Suprapubic skin (tissue), 4 donors: ENCODE data around the gene TLR10. TPM values are rescaled to one million over a fixed set of nuclear protein-coding genes. Genes with fewer than 3 reads are reported as not detected.

Experiments used
- DNase-seq, 2 donors: peaks; one replicate each; pipeline ENCODE4 v3.0.0-alpha.2; 2019; ENCODE audit warnings: low spot score in 2 of 2
- H3K27ac ChIP-seq: fragments of 200-600 bp; sonication (generic); one replicate; pipeline ENCODE4 v1.5.1; 2019
- H3K27me3 ChIP-seq: fragments of 200-600 bp; sonication (generic); one replicate; pipeline ENCODE4 v1.5.1; 2019
- H3K36me3 ChIP-seq: fragments of 200-600 bp; sonication (generic); one replicate; pipeline ENCODE4 v1.5.1; 2019
- H3K4me1 ChIP-seq: fragments of 200-600 bp; sonication (generic); one replicate; pipeline ENCODE4 v1.5.1; 2019
- H3K4me3 ChIP-seq: fragments of 200-600 bp; sonication (generic); one replicate; pipeline ENCODE4 v1.5.1; 2019; ENCODE audit warnings: mild to moderate bottlenecking
- H3K9me3 ChIP-seq: fragments of 200-600 bp; sonication (generic); one replicate; pipeline ENCODE4 v1.5.1; 2019
- EP300 ChIP-seq: sonication (generic); formaldehyde crosslinking; IDR thresholded peaks from one replicate; pipeline ENCODE4 v1.6.1; 2017; ENCODE audit warnings: antibody characterized with exemption
- POLR2A ChIP-seq, 2 donors: fragments of 450-650 bp; IDR thresholded peaks; one replicate each; pipeline ENCODE4 v1.6.1; 2017; ENCODE audit warnings: antibody characterized with exemption in 2 of 2, mild to moderate bottlenecking in 2 of 2, moderate library complexity in 2 of 2
- POLR2AphosphoS5 ChIP-seq, 3 donors: sonication (generic); formaldehyde crosslinking; IDR thresholded peaks; one replicate each; pipeline ENCODE4 v1.6.1; 2017; ENCODE audit warnings: antibody characterized with exemption in 3 of 3
- WGBS: methylation state at CpG from one replicate; pipeline ENCODE4 v1.1.5; 2018; 5-methylcytosine and 5-hydroxymethylcytosine counted together
- total RNA-seq, 4 donors: library from RNA; depleted of rRNA; stranded (reverse); fragments of >200 nt; gene quantifications; one replicate each; pipeline ENCODE4 v1.1.0, GENCODE V29; 2016
- TF ChIP-seq, protein P1 (sequence below), 2 donors: fragments of 200-600 bp in 1 of 2; fragments of 450-650 bp in 1 of 2; sonication (generic) in 1 of 2; IDR thresholded peaks; one replicate each; pipeline ENCODE4 v1.5.1; 2016 to 2019; ENCODE audit warnings: antibody characterized with exemption in 2 of 2, mild to moderate bottlenecking in 1 of 2, moderate library complexity in 1 of 2

Gene TLR10
- total RNA-seq, 4 donors from 2014 or later, result 0.16 to 0.17 TPM; not detected in 2

DNA sequence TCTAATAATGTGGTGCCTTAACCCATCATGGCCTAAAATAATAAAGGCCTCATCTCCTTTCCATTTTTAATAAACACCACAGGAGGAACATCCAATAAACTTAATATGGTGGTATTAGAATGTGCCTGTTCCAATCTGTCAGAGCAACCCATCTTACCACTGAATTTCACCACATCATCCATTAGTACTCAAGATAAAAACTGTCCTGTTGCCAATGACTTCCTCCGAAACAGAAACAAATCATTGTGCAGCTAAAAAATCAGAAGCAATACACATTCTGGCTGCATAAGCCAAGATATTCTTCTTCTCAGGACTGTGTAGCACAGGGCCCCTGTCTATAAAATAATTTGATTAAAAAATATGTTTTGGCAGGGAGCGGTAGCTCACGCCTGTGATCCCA lies 18.5 kb downstream of the TLR10 start:
- no peaks in the 10 kb centered on the region for H3K27me3 ChIP-seq
- 79% methylated on average over 3 of the region's 3 CpGs for WGBS
- H3K9me3 ChIP-seq, result no peaks in the 10 kb centered on the region
- H3K4me3 ChIP-seq, result no peak overlapping the region
- H3K36me3 ChIP-seq, result no peaks in the 10 kb centered on the region
- TF ChIP-seq, protein P1, sequence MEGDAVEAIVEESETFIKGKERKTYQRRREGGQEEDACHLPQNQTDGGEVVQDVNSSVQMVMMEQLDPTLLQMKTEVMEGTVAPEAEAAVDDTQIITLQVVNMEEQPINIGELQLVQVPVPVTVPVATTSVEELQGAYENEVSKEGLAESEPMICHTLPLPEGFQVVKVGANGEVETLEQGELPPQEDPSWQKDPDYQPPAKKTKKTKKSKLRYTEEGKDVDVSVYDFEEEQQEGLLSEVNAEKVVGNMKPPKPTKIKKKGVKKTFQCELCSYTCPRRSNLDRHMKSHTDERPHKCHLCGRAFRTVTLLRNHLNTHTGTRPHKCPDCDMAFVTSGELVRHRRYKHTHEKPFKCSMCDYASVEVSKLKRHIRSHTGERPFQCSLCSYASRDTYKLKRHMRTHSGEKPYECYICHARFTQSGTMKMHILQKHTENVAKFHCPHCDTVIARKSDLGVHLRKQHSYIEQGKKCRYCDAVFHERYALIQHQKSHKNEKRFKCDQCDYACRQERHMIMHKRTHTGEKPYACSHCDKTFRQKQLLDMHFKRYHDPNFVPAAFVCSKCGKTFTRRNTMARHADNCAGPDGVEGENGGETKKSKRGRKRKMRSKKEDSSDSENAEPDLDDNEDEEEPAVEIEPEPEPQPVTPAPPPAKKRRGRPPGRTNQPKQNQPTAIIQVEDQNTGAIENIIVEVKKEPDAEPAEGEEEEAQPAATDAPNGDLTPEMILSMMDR (IDR thresholded peaks at IDR 0.05), result no peak
- peaks cover 4% of the 10 kb centered on the region for H3K4me1 ChIP-seq
- DNase-seq, result no peak
- H3K27ac ChIP-seq, result no peak overlapping the region

DNA sequence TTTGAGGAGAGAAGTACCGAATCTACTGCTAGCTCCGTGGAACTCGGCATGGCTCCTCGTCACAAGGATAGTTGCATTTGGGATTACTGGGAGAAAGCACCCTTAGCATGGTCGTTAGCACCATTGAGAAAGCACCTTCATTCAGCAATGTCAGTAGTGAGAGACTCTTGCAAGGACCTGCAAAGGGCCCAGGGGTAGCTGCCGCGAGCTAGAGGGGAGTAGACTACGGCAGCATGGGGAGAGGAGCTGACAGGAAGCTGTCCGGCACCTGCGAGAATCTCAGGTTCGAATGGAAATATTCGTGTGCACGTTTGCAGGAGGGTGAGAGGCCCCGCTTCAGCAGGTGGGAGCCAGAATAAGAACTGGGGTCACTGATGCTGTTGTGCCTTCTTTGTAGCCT lies 20.2 kb downstream of the TLR10 start:
- no peaks in the 10 kb centered on the region for H3K9me3 ChIP-seq
- no peaks in the 10 kb centered on the region for H3K27me3 ChIP-seq
- H3K27ac ChIP-seq, result no peak overlapping the region
- peaks cover 6% of the 10 kb centered on the region for H3K4me1 ChIP-seq
- TF ChIP-seq, protein P1 (IDR thresholded peaks at IDR 0.05), result no peak
- TF ChIP-seq EP300, result no peak
- no peak for TF ChIP-seq POLR2AphosphoS5 (IDR thresholded peaks at IDR 0.05)
- no peak for TF ChIP-seq POLR2A (IDR thresholded peaks at IDR 0.05)
- WGBS, result 80% methylated on average over 14 of the region's 14 CpGs
- H3K36me3 ChIP-seq, result no peaks in the 10 kb centered on the region
- no peak for DNase-seq
- H3K4me3 ChIP-seq, result no peak overlapping the region

DNA sequence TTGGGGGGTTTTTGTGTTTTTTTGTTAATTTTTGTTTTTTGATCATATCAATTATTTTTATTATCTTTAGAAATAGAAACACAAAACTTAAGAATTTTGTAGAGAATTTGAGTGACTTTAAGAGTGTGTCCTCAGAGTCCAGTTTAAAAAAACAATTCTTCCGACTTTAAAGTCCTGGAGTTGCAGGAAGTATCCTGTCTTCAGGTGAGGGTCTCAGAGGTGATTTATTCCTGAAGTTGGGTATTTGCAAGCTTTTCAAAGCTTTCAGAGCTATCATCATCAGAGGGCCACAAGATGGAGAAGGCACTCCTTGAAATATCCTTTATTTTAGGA lies 23.0 kb downstream of the TLR10 start:
- Histone ChIP-seq H3K27me3 (no peaks in the 10 kb centered on the region), H3K4me1 (peaks cover 6% of the 10 kb centered on the region), H3K4me3 (no peak overlapping the region), H3K27ac (no peak overlapping the region), H3K36me3 (no peaks in the 10 kb centered on the region), H3K9me3 (no peaks in the 10 kb centered on the region)
- 94% methylated on average over 1 of the region's 1 CpG for WGBS
- TF ChIP-seq, protein P1 (IDR thresholded peaks at IDR 0.05), result no peak
- no peak for TF ChIP-seq POLR2A (IDR thresholded peaks at IDR 0.05)
- TF ChIP-seq POLR2AphosphoS5 (IDR thresholded peaks at IDR 0.05), result no peak
- TF ChIP-seq EP300, result no peak
- no peak for DNase-seq

DNA sequence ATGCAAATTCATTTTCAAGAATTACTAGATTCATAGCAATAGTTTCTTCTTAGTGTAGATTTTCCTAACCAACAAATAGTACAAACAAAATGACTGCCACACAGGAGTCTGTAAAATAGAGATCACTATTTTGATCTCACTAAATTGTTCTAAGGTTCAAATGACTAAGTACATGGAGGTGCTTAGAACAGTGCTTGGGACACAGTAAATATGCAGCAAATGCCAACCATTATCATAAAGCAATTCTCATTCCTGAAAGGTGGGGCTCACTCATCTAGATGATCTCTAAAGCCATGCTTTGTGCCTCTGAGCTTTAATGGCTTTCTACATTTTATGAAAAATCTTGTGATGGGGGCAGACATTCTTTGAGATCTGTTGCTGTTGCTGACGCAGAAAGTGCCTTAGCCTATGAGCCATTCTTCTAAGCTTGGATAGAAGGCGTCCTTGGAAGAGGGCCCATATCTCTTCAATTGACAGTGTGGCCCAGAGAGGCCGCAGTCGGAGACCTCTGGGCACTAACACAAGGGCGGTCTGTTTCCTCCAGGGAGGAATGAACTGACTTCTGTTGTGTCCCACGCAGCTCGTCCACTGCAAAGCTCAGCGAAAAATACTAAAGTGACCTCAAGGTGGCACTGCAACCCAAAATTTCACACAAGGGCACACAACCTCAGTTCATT lies 23.5 kb downstream of the TLR10 start:
- 4% methylated on average over 8 of the region's 8 CpGs for WGBS
- Histone ChIP-seq H3K4me1 (peaks cover 6% of the 10 kb centered on the region), H3K9me3 (no peaks in the 10 kb centered on the region), H3K36me3 (no peaks in the 10 kb centered on the region), H3K4me3 (no peak overlapping the region), H3K27ac (no peak overlapping the region), H3K27me3 (no peaks in the 10 kb centered on the region)
- TF ChIP-seq, protein P1 (IDR thresholded peaks at IDR 0.05), result peak; percentile 39 to 72
- no peak for TF ChIP-seq EP300
- TF ChIP-seq POLR2AphosphoS5 (IDR thresholded peaks at IDR 0.05), result no peak
- no peak for TF ChIP-seq POLR2A (IDR thresholded peaks at IDR 0.05)
- DNase-seq, result no peak

DNA sequence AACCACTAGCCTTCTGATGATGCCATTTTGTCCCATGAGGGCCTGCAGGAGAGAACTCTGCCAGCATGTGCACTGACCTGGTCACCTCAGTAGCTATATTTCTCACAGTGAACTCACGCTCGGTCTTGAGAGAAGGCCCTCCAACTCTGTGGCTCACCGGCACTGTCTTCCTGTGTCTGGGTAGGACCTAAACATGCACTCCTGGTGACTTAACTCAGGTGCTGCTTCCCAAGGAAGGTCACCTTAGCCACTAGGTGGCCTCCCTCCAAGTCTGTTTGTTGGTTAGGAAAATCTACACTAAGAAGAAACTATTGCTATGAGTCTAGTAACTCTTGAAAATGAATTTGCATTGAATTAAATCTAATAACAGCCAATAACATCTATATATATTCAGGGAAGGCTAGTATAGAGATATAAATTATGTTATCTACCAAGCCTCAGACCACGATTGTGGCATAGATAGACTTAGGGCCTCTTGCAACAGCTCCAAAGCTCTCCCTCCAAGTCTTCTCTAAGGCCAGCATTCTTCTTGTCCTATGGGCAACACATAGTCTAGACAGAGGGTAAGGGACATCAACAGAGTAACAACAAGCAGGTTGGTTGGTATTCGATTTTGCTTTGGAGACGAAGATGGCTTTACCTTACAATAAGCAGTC lies 24.7 kb downstream of the TLR10 start:
- 87% methylated on average over 6 of the region's 6 CpGs for WGBS
- no peak overlapping the region for H3K4me3 ChIP-seq
- peaks cover 10% of the 10 kb centered on the region for H3K4me1 ChIP-seq
- H3K27ac ChIP-seq, result no peak overlapping the region
- TF ChIP-seq, protein P1 (IDR thresholded peaks at IDR 0.05), result no peak
- TF ChIP-seq POLR2A (IDR thresholded peaks at IDR 0.05) (no peak), POLR2AphosphoS5 (IDR thresholded peaks at IDR 0.05) (no peak)
- H3K27me3 ChIP-seq, result no peaks in the 10 kb centered on the region
- H3K9me3 ChIP-seq, result no peaks in the 10 kb centered on the region
- DNase-seq, result no peak
- no peaks in the 10 kb centered on the region for H3K36me3 ChIP-seq
